NCI-H1436 (cell line): ENCODE results near the gene LTB.
A peak's percentile ranks its signal among the peaks of the same experiment; 100 is the strongest.

ENCODE experiments used
- DNase-seq: peaks from one replicate; lab custom pipeline; 2025; lab: John Stamatoyannopoulos, UW

LTB gene, protein sequence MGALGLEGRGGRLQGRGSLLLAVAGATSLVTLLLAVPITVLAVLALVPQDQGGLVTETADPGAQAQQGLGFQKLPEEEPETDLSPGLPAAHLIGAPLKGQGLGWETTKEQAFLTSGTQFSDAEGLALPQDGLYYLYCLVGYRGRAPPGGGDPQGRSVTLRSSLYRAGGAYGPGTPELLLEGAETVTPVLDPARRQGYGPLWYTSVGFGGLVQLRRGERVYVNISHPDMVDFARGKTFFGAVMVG

DNA sequence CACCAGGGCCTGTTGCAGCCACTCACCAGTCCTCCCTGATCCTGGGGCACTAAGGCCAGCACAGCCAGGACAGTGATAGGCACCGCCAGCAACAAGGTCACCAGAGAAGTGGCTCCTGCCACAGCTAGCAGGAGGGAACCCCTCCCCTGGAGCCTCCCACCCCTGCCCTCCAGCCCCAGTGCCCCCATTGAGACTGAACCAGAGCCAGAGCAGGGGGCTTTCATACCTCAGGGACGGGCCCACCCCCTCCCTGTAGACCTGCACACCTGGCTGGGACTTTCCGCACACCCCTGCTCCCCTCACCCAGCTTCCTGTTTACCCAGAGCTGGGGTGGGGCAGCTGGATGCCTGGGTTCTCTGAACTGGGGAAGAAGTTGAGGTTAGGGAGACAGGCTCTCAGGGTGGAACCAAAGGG, at the start of gene LTB:
TSS of gene LTB (minus strand) at position 195 of the 414 bp plus-strand sequence. CDS start at position 188, 7 bp downstream.
- no peak for DNase-seq

DNA sequence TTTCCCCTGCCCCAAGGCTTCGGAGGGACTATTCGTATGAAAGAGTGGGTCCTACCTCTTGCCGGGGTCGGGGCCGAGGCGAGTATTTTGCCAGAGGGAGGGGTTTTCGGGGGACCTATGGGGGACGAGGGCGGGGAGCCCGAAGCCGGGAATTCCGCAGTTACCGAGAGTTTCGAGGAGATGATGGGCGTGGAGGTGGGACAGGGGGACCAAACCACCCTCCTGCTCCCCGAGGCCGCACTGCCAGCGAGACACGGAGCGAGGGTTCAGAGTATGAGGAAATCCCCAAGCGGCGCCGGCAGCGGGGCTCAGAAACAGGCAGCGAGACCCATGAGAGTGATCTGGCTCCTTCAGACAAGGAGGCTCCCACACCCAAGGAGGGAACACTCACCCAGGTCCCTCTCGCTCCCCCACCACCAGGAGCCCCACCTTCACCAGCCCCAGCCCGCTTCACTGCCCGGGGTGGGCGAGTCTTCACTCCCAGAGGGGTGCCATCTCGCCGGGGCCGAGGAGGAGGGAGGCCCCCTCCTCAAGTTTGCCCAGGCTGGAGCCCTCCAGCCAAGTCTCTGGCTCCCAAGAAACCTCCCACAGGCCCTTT, 49.6 kb upstream of the LTB start:
- no peak for DNase-seq

DNA sequence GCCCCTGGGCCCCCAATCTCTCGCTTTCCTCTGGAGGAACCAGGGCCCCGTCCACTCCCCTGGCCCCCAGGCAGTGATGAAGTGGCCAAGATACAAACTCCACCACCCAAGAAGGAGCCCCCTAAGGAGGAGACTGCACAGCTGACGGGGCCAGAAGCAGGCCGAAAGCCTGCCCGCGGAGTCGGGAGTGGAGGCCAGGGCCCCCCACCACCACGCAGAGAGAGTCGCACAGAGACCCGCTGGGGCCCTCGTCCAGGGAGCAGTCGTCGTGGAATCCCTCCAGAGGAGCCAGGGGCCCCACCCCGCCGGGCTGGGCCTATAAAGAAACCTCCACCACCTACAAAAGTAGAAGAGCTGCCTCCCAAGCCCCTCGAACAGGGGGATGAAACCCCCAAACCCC, 49.0 kb upstream of the LTB start:
- no peak for DNase-seq

DNA sequence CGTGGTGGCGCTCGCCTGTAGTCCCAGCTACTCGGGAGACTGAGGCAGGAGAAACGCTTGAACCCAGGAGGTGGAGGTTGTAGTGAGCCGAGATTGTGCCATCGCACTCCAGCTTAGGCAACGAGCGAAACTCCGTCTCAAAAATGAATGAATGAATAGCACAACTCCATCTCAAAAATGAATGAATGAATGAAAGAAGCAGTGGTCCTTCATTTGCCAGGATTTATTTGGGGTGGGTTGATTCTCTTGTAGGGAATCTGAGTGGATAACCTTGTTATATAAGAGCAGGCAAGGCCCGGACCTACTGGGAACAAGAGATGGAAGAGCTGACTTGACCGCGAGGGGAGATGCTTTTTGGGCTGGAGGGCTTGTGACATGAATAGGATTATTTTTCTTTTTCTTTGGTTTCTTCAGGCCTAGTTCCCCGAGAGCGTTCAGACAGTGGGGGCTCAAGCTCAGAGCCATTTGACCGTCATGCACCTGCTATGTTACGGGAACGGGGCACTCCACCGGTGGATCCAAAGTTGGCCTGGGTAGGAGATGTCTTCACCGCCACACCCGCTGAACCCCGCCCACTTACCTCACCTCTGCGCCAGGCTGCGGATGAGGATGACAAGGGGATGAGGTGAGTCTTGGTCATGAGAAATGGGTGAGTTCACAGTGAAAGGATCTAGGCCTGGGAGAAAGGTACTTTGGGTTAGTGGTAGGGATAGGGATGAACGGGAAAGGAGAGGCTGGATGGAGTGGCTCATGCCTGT, 48.1 kb upstream of the LTB start:
- DNase-seq: no peak

DNA sequence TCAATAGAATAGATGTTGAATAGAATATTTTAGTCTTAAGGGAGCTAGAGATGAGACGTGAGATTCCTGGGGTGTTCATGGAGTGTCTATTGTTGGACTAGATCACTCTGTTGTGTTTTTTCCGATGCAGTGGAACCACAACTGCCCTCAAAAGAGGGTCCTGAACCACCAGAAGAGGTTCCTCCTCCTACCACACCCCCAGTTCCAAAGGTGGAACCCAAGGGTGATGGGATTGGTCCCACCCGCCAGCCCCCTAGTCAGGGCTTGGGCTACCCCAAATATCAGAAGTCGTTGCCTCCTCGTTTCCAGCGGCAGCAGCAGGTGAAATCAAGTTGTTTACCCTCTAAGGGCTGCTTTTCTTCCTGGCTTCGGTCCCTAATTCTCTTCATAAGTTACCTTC, 46.8 kb upstream of the LTB start:
- no peak for DNase-seq

DNA sequence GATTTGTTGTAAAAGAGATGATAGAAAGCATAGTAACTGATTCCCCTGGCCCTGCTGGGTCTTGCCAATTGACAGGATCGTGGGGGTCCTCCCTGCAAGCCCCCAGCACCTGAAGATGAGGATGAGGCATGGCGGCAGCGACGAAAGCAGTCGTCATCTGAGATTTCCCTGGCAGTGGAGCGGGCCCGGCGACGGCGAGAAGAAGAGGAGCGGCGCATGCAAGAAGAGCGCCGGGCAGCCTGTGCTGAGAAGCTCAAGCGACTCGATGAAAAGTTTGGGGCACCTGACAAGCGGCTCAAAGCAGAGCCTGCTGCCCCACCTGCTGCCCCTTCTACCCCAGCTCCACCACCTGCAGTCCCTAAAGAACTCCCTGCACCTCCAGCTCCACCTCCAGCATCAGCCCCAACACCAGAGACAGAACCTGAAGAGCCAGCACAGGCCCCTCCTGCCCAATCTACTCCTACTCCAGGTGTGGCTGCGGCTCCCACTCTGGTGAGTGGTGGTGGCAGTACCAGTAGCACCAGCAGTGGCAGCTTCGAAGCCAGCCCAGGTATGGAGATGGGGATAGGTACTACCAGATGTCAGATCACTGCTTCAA, 45.6 kb upstream of the LTB start:
- DNase-seq: no peak

DNA sequence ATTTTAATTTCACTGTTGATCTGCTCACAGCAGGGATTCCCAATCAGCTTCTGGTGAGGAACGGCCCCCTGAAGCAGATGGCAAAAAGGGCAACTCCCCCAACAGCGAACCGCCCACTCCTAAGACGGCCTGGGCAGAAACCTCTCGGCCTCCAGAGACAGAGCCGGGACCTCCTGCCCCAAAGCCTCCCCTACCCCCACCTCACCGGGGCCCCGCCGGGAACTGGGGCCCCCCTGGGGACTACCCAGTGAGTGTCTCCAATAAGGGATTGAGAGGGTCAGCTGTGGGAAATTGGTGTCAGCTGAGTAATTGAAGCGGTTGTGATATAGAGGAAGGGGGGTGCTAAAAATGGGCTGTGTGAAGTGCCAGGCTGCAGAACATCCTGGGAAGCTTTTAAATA, 44.7 kb upstream of the LTB start:
- DNase-seq: no peak

DNA sequence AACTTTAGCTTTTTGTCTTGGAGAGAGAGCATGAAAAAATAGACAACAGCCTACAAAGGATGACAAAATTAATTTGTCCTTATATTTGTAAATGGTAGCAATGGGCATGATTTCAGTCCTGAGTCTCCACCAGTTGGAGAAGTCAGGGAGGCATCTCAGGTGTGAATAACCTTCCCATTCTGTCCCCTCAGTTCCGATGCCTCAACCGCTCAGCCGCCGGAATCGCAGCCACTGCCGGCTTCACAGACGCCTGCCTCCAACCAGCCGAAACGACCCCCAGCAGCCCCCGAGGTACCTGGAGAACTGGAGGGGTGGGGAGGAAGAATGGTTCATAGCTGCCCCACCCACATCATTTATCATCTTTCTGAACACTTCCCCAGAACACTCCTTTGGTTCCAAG, 41.8 kb upstream of the LTB start:
- no peak for DNase-seq

DNA sequence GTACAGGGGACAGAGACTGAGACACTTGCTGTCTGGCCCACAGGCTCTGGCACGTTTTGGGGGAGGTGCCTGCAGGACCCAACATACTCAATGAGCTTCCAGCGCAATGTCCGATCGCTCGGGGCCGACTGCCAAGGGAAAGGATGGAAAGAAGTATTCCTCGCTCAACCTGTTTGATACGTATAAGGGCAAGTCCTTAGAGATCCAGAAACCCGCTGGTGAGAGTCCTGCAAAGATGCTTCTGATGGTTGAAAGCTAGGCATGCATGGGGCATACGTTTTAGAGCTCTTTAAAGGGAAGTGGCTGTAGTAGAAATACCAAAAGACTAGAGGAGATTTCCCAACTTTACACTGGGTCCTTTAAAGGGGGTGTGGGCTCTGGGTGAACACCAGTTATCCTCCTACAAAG, 40.5 kb upstream of the LTB start:
- no peak for DNase-seq

DNA sequence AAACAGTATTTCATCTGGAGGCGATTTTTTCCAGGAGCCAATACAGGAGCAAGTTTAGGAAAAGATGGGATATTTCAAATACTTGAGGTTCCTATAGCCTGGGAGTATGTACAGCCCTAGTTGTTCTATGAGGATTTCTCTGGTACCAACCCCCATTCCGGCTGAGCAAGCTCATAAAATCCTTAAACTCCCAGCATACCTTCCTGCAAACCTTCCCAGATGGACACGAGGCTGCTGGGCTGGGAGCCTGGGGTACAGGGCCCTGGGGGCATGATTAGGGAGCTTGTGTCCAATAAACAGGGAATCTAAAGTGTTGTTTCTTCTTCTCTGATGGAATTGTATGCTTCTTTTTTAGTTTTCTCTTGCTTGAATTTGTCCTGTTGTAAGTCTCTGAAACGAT, 39.8 kb upstream of the LTB start:
- no peak for DNase-seq

DNA sequence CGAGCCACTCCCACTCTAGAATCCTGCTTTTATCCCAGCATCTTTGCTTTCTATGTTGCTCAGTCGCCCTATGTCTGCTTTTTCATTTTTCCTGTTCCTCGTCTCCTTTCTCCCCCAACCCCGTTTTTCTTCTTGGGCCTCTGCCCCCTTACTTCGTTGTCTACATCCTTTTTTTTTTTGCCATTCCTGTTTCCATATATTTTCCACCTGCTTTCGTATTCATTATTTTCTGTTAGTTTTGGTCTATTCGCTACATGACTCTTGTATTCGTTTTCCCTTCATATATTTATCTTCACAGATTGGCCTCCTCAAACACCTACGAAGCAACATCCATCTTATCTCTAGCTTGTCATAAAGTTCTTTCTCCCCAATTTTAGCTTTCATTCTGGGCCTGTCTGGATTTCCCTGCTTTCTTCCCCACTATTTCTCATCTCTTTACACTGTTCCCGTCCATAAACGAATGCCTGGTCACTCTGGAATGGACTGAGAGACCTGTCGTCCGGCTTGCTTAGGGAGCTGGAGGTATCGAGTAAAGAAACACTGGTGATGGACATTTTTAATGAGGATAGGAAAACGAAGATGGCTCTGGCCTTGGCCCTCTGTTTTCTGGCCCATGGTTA, 39.2 kb upstream of the LTB start:
- DNase-seq: no peak

DNA sequence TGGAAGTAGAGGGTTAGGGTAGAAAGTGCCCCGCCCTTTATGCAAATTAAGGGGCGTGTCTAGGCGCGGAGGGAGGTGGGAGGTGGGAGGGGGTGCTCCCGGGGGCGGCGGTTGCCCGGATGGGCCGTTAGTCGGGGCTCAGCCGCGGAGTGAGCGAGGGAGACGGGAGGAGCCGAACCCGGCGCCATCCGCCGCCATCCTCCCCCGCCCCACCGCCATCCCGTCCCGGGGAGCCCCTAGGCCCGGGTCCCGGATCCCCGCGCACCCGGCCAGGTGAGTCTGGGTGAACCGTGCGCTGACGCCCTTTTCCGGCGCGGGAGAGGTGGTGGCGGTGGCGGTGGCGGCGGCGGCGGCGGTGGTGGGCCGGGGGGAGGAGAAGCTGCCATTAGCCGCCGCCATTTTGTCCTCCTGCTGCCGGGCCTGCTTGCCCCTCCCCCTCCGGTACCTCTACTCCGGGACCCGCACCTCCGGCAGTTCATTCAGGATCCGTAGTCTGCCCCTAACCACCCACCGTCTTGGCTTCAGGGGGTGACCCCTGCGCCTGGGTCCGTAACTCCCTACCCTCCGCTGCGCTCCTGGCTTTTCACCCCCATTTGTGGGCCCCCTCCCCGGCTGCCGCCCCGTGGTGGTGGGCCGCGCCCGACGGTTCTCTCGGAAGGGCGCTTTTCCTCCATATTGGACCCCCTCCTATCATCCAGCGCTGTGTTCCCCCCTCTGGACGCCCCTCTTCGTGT, 38.5 kb upstream of the LTB start, which contains the start of gene PRRC2A:
TSS of gene PRRC2A (plus strand) at position 130 of the 734 bp plus-strand sequence. CDS start 2,075 bp downstream, outside the sequence.
- DNase-seq: peak; percentile 79

DNA sequence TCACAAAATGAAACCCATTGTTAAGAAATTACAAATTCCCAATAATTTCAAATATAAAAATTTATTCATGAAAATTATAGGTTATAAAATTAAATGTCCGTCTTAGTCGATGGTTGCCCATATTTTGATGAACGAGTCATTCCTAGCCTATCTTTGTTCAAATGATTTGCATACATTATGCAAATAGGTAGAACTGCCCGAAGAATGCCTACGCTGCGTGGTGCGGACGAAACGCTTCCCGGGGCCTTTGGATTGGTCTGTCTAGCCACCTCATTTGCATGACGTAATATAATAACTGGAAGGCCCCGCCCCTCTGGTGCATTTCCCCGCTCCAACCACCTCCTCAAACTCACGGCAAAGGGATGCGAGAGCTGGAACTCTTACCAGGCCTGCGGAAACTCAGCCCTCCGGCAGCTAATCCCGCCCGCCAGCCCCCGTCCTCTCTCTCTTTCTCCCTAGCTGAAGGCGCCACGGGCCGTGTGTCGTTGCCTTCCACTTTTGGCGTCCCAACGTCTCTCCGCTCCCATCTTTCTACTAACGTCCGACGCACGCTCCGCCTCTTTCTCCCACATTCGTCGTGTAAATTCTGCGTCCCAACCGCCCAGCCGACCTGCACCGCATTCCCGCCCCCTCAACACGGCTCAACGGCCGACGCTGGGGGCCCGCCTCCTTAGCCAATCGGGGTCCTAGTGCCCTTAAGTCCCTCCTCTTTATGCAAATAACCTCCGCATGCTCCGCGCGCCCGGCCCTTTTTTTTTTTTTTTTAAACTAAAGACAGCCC, 37.8 kb upstream of the LTB start:
- peak; percentile 98 for DNase-seq

DNA sequence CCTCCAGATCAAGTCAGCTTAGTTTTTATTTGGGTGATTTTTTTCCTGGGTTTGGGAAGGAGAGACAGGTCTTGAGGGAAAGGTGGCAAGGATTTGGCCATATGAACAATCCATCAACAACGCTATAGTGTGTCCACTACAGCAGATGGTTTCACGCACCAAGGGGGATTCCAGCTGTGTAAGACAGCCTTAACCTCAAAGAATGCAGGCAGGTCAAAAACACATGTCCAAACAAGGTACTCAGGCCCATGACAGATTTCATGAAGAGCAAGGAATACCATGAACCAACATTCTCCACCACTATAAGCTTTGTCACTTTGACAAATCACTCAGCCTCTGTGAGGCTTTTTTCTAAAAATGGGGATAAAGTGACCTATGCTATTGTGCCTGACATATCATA, 34.8 kb upstream of the LTB start:
- no peak for DNase-seq

DNA sequence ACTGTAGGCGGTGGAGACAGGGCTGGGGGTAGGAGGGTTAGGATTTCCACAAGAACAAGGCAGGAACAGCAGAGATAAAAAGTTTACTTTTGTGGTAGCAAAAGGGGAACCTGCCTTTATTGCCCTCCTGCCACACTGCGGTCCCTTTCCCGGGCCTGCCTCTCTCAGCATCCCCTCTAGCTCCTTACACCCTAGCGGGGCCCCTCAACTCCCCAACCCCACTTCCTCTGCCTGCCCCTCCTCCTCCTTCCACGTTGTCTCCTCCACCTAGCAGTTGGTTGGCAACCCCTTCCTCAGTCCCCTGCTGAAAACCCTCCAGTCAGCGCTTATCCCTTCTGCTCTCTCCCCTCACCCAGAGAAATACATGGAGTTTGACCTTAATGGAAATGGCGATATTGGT, 33.5 kb upstream of the LTB start:
- no peak for DNase-seq

DNA sequence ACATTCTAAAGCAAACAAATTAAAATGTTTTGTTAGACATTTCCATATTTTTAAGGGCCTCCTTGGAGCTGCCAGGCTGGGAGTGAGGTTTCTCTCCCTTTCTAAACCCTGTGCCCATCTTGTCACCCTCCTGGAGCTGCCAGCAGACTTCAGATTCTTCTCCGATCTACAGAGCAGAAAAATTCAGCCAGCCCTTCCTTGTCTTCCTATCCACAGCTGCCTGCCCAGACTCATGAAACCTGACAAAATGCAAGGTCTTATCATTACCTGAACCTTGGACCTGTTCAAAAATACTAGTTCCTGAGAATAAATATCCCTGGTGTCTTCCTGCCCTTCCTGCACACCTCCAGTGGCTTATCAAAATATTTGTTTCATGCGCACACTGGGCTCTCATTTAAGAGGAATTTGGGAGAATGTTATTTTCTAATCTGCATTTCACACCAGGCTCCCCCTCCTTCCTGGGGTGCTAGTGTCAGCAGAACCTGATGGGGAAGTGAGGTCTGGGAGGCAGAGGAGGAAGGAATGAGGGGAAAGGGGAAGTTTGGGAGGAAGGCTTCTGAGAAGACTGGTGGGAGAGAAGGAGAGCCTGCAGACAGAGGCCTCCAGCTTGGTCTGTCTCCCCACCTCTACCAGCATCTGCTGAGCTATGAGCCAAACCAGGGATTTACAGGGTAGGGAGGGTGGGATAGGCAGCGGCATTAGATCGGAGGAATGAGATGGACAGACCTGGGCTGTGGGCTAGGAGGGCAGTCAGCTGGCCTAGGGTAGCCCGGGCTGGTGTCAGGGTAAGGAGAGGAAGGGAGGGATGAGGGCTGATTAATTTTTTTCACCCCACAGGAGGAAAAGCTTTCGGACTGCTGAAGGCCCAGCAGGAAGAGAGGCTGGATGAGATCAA, 32.7 kb upstream of the LTB start, which contains the start of gene AIF1:
TSS of gene AIF1 (plus strand) at position 551 of the 895 bp plus-strand sequence. CDS start at position 647, 96 bp downstream.
- DNase-seq: no peak

DNA sequence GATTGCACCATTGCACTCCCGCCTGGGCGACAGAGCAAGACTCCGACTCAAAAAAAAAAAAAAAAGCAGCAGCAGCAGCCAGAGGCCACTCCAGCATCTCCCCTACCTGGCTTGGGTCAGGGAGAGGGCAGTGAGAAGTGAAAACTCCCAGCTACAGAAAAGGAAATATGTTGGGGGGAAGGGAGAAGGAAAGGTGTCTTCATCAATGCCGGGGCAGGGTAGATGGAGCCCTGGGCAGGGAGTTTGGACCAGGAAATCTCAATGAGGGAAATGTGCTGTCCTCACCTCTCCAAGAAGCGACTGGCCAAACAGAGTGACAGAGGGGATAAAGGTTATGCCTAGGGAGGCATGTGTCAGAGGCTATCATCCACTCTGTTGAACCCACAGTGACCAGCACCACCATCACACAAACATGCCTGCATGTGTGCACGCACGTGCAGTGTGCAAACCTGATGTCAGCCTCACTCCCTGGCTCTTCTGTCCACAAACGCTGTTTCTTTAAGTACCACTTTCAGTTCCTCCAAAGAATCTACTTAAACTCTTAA, 31.9 kb upstream of the LTB start:
- DNase-seq: no peak

DNA sequence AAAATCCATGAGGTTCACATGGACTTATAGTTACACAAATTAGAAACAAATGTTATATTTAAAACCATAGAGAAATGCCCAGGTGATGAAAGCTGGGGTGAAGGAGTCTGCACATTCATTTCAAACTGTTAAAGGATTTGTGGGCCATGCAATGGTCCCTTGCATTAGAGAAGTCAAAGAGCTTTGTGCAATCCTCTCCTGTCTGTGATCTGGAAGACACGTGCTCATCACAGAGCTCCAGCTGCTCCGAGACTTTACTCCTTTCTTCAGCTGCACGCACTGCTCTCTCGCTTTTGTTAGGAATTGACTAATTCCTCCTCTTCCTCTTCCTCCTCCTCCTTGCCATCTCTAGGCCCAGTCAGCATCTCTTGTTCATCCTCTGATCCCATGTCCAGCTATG, 28.7 kb upstream of the LTB start:
- no peak for DNase-seq
